ENCODE results near the gene ANAPC5.
"Not testable (repeated sequence)": the region's sequence is repeated elsewhere in the genome, so short reads cannot be mapped to it uniquely, and the experiment has no call there.

The ANAPC5 gene

DNA sequence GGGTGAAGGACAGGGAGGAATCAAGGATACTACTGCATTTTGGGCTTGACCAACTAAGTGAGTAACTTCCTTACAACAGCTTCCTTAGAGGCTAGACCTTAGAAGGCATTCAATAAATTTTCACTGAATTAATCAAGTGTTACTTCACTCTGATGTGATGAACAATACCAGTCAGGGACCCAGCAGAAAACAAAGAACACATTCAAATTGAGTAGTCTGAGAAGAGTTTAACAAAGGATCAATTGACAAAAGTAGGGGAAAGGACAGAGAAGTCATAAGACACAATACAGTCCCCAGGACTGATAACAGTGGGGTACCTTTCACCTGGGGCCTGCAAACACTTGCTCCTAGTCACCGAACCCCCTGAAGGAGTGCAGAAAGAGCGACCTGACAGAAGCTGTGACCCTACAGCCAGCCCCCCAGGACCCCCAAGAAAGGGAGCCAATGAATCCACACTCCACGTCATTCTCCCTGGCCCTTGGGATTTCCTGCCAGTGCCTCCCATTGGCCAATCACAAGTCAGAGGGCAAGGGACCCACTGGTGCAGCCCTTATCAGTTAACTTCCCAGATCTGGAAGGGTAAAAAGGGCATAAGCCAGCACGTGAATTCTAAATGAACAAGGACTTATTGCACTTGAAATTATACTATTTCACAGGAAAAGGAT is 6.9 kb downstream of the ANAPC5 start:
- Mint-ChIP-seq H3K4me3 (no peak overlapping the region), H3K27ac (peak overlapping the region; percentile 81), H3K4me1 (ENCODE audit: low read depth) (peaks cover 29% of the 10 kb centered on the region), H3K36me3 (ENCODE audit: low read depth) (peaks cover 90% of the 10 kb centered on the region), H3K27me3 (no peaks in the 10 kb centered on the region), H3K9me3 (no peaks in the 10 kb centered on the region)
- no peak for DNase-seq

GRCh38 chr12:121344506-121344905 is 7.7 kb downstream of the ANAPC5 start:
- Mint-ChIP-seq H3K27ac (peak overlapping the region; percentile 81), H3K4me1 (ENCODE audit: low read depth) (peaks cover 25% of the 10 kb centered on the region), H3K36me3 (ENCODE audit: low read depth) (peaks cover 91% of the 10 kb centered on the region), H3K9me3 (no peaks in the 10 kb centered on the region), H3K27me3 (no peaks in the 10 kb centered on the region), H3K4me3 (no peak overlapping the region)
- DNase-seq = no peak

- Mint-ChIP-seq H3K27me3 (no peaks in the 10 kb centered on the region), H3K4me3 (no peak overlapping the region), H3K9me3 (no peaks in the 10 kb centered on the region), H3K27ac (peak overlapping the region; percentile 66), H3K4me1 (ENCODE audit: low read depth) (peaks cover 2% of the 10 kb centered on the region), H3K36me3 (ENCODE audit: low read depth) (peaks cover 87% of the 10 kb centered on the region)
- DNase-seq = no peak
These were observed 14.8 kb downstream of the ANAPC5 start for GRCh38 chr12:121337416-121337815.

- peaks cover 90% of the 10 kb centered on the region for H3K36me3 Mint-ChIP-seq (ENCODE audit: low read depth)
- no peak overlapping the region for H3K4me3 Mint-ChIP-seq
- H3K4me1 Mint-ChIP-seq (ENCODE audit: low read depth) = peaks cover 2% of the 10 kb centered on the region
- H3K27me3 Mint-ChIP-seq = no peaks in the 10 kb centered on the region
- DNase-seq = no peak
- no peaks in the 10 kb centered on the region for H3K9me3 Mint-ChIP-seq
- H3K27ac Mint-ChIP-seq = no peak overlapping the region
These were observed 17.5 kb downstream of the ANAPC5 start for GRCh38 chr12:121334513-121335343.

GRCh38 chr12:121333747-121334146 is 18.5 kb downstream of the ANAPC5 start:
- H3K9me3 Mint-ChIP-seq = no peaks in the 10 kb centered on the region
- peaks cover 90% of the 10 kb centered on the region for H3K36me3 Mint-ChIP-seq (ENCODE audit: low read depth)
- no peak overlapping the region for H3K4me3 Mint-ChIP-seq
- DNase-seq = no peak
- H3K27me3 Mint-ChIP-seq = no peaks in the 10 kb centered on the region
- H3K27ac Mint-ChIP-seq = no peak overlapping the region
- peaks cover 2% of the 10 kb centered on the region for H3K4me1 Mint-ChIP-seq (ENCODE audit: low read depth)

DNA sequence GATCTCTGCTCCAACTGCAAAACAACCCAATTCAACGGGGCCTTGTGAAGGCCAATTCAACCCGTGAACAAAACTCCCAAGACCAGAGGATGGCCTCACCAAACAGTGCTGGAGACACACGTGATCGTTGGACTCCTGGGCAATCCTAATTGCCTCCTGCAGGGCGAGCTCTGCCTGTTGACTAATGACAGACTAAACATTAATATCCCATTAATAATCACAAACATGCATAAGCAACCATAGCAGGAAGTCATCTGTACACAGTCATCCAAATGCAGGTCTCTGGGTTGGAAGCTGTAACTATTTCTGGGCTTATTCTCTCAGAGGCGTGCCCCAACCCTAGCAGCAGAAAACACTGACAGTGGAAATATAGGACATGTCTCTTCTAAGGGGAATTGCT is 21.0 kb downstream of the ANAPC5 start:
- Mint-ChIP-seq H3K4me3 (no peak overlapping the region), H3K27ac (peak overlapping the region; percentile 6), H3K36me3 (ENCODE audit: low read depth) (peaks cover 96% of the 10 kb centered on the region), H3K9me3 (no peaks in the 10 kb centered on the region), H3K27me3 (no peaks in the 10 kb centered on the region), H3K4me1 (ENCODE audit: low read depth) (peaks cover 2% of the 10 kb centered on the region)
- DNase-seq = no peak

DNA sequence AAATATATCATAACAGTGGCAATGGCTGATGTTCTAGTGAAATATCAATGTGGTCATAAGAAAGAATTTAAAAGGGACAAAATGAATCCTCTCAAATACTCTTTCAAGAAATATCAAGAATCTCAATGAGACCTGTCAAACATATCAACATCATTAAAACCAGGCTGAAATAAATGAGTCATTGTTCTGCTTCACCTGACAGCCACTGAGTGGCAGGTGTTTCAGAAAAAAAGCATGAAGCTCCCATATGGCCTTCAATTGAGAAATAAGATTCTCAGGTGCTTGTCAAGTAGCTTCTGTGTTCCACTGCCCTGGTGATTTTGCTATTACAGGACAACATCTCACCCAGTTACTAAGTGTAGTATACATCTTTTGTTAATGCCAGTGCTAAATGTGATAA is 21.5 kb downstream of the ANAPC5 start:
- no peak for DNase-seq
- Mint-ChIP-seq H3K4me1 (ENCODE audit: low read depth) (peaks cover 2% of the 10 kb centered on the region), H3K9me3 (no peaks in the 10 kb centered on the region), H3K27me3 (no peaks in the 10 kb centered on the region), H3K27ac (no peak overlapping the region), H3K36me3 (ENCODE audit: low read depth) (peaks cover 96% of the 10 kb centered on the region), H3K4me3 (no peak overlapping the region)

DNA sequence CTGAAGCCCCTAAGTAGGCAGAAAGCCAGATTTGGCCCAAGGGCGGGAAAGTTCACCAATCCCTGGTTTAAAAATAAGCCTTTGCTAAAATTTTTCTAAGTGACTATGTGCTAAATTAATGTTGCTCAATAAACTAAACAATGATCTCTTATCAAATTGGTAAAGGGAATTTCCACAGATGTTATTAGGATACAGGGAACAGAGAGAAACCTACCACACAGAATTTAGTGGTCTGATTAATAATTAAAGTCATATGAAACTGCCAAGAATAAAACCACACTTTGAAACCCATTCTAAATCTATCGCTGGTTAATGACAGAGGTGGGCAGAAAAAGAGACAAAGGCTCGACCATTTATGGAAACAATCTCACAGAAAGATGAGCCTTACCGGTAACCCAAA is 22.0 kb downstream of the ANAPC5 start:
- DNase-seq = no peak
- Mint-ChIP-seq H3K4me1 (ENCODE audit: low read depth) (peaks cover 2% of the 10 kb centered on the region), H3K27ac (no peak overlapping the region), H3K36me3 (ENCODE audit: low read depth) (peaks cover 94% of the 10 kb centered on the region), H3K4me3 (no peak overlapping the region), H3K9me3 (no peaks in the 10 kb centered on the region), H3K27me3 (no peaks in the 10 kb centered on the region)

GRCh38 chr12:121328620-121329019 is 23.6 kb downstream of the ANAPC5 start:
- Mint-ChIP-seq H3K36me3 (ENCODE audit: low read depth) (peaks cover 94% of the 10 kb centered on the region), H3K27ac (no peak overlapping the region), H3K9me3 (no peaks in the 10 kb centered on the region), H3K27me3 (no peaks in the 10 kb centered on the region), H3K4me3 (no peak overlapping the region), H3K4me1 (ENCODE audit: low read depth) (no peaks in the 10 kb centered on the region)
- DNase-seq = no peak

DNA sequence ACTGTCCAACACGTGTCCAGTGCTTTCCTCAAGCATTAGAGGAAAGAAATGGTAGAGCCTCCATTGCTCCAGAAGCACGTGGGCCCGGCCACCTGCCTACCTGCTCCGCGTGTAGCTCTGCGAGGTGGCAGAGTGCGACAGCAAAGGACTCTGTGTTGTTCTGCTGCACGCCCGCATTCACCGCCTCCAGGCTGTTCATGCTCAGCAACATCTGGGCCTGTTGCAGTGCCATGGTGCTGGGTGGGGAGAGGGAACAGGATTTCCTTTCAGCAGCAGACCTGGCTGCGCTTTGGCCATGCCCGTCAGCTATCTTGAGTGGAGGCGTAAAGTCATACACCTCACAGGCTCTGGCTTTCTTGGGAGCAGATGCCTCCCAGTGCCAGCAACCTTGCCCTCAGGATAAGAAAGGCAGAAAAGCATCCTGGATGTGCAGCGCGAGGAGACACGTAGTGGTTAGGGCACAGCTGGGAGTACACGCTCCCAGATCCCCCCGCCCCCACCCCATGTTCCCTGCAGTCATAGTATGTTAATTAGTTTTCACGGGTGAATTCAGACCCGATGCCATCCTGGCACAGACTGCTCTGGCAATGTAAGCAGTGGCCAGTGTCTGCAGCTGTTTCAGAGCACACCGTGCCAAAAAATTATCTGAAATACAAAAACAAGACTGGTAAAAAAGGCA is 25.1 kb downstream of the ANAPC5 start:
- H3K27ac Mint-ChIP-seq = peak overlapping the region; percentile 34
- peaks cover 95% of the 10 kb centered on the region for H3K36me3 Mint-ChIP-seq (ENCODE audit: low read depth)
- no peaks in the 10 kb centered on the region for H3K4me1 Mint-ChIP-seq (ENCODE audit: low read depth)
- no peaks in the 10 kb centered on the region for H3K9me3 Mint-ChIP-seq
- H3K27me3 Mint-ChIP-seq = no peaks in the 10 kb centered on the region
- no peak overlapping the region for H3K4me3 Mint-ChIP-seq
- DNase-seq = no peak

DNA sequence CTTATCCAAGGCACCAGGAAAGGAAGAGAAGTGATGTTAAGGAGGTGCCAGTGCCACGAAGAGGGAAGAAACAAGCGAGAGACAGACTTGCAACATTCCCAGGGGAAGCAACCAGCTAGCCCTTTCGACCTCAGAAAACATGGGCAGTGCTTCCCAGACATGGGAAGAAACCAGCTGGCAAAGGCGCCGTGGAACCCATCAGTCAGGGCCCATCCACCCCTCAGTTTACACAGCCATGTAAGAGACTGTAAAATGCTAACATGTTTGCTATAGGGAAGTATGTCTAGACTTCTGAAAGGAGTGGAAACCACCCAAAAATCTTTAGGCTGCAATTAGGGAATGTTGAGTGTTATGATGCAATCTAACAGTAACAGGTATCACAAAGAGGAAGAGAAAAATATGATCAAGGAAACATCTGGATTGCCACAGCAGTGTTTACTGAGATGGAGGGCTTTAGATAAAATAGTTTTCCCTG is 26.3 kb downstream of the ANAPC5 start:
- no peaks in the 10 kb centered on the region for H3K9me3 Mint-ChIP-seq
- no peak for DNase-seq
- peaks cover 91% of the 10 kb centered on the region for H3K36me3 Mint-ChIP-seq (ENCODE audit: low read depth)
- peak overlapping the region; percentile 14 for H3K27ac Mint-ChIP-seq
- no peaks in the 10 kb centered on the region for H3K27me3 Mint-ChIP-seq
- no peak overlapping the region for H3K4me3 Mint-ChIP-seq
- no peaks in the 10 kb centered on the region for H3K4me1 Mint-ChIP-seq (ENCODE audit: low read depth)

DNA sequence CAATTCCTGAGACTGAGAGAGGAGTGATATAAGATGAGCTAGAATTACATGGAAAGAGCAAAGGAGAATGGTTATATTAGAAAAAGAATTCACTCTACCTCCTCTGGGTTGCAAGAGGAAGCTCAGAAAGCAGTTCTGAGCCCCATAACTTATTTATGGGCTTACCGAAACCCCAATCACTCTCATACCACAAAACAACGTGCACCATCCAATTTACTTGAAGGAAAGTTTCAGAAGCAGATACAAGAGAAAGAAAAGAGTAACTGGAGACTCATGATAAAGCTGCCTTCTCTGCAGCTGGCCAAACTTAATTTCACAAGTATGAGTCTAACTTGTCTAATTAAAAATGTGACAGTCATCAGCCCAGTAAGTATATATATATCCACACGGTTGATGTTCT is 28.3 kb downstream of the ANAPC5 start:
- Mint-ChIP-seq H3K27me3 (no peaks in the 10 kb centered on the region), H3K9me3 (no peaks in the 10 kb centered on the region), H3K4me3 (no peak overlapping the region), H3K27ac (no peak overlapping the region), H3K36me3 (ENCODE audit: low read depth) (peaks cover 83% of the 10 kb centered on the region), H3K4me1 (ENCODE audit: low read depth) (no peaks in the 10 kb centered on the region)
- DNase-seq = no peak

DNA sequence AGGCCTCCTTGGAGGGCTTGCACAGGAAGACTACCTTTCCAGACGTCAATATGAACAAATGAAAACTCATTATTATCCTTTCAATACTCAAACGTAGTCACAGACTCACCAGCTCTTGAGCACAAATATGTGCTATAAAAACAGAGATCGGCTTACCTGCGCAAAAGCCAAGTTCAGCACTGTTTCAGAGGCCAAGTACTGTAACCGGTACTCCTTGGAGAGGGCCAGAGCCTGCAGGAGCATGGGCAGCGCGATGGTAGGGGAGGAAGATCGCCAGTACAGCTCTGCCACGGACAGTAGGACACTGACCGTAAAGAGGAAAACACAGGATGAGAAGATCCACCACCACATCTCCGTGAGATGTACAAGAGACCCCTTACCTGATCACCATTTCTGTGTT is 34.1 kb downstream of the ANAPC5 start:
- H3K27ac Mint-ChIP-seq = peak overlapping the region; percentile 49
- H3K36me3 Mint-ChIP-seq (ENCODE audit: low read depth) = peaks cover 83% of the 10 kb centered on the region
- H3K9me3 Mint-ChIP-seq = no peaks in the 10 kb centered on the region
- DNase-seq = no peak
- peaks cover 28% of the 10 kb centered on the region for H3K4me1 Mint-ChIP-seq (ENCODE audit: low read depth)
- H3K4me3 Mint-ChIP-seq = no peak overlapping the region
- no peaks in the 10 kb centered on the region for H3K27me3 Mint-ChIP-seq

DNA sequence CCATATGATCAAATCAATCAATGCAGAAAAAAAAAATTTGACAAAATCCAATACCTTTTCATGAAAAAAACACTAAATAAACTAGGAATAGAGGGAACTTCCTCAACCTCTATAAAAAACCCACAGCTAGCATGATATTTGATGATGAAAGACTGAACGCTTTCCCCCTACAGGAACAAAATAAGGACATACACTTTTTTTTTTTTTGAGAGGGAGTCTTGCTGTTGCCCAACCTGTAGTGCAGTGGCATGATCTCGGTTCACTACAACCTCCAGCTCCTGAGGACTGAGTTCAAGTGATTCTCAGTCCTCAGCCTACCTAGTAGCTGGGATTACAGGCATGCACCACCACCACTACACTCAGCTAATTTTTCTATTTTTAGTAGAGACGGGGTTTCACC is 37.8 kb downstream of the ANAPC5 start:
- peaks cover 92% of the 10 kb centered on the region for H3K36me3 Mint-ChIP-seq (ENCODE audit: low read depth)
- no peak for DNase-seq
- H3K4me3 Mint-ChIP-seq = no peak overlapping the region

DNA sequence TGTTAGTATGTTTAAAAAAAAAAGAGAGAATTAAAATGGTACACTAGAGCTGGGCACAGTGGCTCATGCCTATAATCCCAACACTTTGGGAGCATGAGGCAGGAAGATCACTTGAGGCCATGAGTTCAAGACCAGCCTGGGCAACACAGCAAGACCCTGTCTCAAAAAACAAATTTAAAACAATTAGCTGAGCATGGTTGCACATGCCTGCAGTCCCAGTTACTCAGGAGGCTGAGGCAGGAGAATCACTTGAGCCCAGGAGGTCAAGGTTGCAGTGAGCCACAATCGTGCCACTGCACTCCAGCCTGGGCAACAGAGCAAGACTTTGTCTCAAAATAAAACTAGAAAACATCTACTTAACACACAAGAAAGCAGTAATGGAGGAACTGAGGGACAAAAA is 42.0 kb downstream of the ANAPC5 start:
- H3K36me3 Mint-ChIP-seq (ENCODE audit: low read depth) = peaks cover 70% of the 10 kb centered on the region
- H3K9me3 Mint-ChIP-seq, H3K27me3 Mint-ChIP-seq, DNase-seq, H3K4me3 Mint-ChIP-seq: not testable (repeated sequence)
- peak overlapping the region; percentile 68 for H3K27ac Mint-ChIP-seq
- peaks cover 17% of the 10 kb centered on the region for H3K4me1 Mint-ChIP-seq (ENCODE audit: low read depth)

More for the DNA sequence above, 37.8 kb downstream of the ANAPC5 start:
- Mint-ChIP-seq H3K9me3 (no peaks in the 10 kb centered on the region), H3K27me3 (no peaks in the 10 kb centered on the region), H3K4me1 (ENCODE audit: low read depth) (peaks cover 30% of the 10 kb centered on the region), H3K27ac (peak overlapping the region; percentile 68)
